ENCODE results near the gene RAB18. TPM values are rescaled to one million over a fixed set of nuclear protein-coding genes. Genes with fewer than 3 reads are reported as not detected.

Gene RAB18
- total RNA-seq, 2 donors from 2014 or later: 35.5 to 51.2 TPM

DNA sequence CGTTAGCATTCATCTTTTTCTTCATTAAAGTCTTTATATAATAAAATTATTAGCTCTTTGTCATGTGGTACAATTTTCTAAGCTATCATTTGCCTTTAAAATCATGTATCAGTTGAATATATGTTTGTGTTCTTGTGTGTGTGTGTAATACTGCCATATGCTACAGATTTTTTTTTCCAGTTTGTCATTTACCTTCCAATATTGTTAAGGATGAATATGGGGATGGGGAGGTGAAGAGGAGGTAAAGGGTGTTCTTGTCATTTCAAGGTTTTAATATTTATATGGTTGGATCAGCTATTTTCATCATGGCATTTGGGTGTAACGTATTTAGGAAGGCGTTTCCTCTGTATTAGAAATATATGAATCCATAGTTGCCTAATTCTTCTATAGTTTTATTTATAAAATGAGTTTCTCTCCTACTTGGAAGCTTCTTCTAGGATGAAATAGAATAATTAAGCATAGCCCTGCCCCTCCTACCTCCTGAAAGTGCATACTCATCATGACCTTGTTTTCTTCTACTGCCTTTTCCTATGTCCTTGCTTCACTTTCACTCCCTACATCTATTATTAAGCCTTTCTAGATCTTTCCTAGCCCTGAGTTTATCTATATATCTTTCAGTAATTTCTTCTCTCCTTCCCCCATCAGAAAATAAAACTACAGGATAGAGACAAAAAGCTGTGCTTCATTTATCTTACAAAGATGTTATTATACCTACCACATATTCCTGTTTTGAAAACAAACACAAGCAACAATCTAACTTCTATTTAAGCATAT, 25.1 kb downstream of the RAB18 start:
- TF ChIP-seq, protein P1, sequence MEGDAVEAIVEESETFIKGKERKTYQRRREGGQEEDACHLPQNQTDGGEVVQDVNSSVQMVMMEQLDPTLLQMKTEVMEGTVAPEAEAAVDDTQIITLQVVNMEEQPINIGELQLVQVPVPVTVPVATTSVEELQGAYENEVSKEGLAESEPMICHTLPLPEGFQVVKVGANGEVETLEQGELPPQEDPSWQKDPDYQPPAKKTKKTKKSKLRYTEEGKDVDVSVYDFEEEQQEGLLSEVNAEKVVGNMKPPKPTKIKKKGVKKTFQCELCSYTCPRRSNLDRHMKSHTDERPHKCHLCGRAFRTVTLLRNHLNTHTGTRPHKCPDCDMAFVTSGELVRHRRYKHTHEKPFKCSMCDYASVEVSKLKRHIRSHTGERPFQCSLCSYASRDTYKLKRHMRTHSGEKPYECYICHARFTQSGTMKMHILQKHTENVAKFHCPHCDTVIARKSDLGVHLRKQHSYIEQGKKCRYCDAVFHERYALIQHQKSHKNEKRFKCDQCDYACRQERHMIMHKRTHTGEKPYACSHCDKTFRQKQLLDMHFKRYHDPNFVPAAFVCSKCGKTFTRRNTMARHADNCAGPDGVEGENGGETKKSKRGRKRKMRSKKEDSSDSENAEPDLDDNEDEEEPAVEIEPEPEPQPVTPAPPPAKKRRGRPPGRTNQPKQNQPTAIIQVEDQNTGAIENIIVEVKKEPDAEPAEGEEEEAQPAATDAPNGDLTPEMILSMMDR (IDR thresholded peaks at IDR 0.05): no peak
- DNase-seq (ENCODE audit: low spot score) (no peak), ATAC-seq (ENCODE audit: insufficient number of reproducible peaks, low FRiP score, low read depth) (no peak)
- Histone ChIP-seq H3K27ac (no peak overlapping the region), H3K9me3 (no peaks in the 10 kb centered on the region), H3K4me1 (ENCODE audit: control insufficient read depth in 1 of 2, low read depth in 2 of 2) (peaks cover 23 to 44% of the 10 kb centered on the region in 2 donors), H3K36me3 (peaks cover 1% of the 10 kb centered on the region), H3K4me3 (no peak overlapping the region), H3K27me3 (replicated peaks; ENCODE audit: insufficient read depth) (no peaks in the 10 kb centered on the region)

DNA sequence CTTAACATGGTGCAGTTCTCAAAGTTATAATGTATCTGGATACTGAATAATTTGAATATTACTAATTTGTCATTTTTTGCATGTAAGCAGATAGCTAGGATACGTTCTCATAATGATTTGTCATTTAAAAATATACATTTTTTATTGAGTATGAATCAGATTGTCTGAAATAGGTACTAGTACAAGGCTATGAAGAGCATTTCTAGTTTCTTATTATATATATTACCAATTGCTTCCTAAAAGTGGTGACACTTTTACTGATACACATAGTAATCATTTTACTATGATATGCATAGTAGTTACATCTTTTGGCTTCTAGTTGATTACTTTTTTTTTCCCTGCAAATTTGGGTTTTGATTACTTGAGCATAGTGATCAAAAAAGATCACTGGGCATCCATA, 26.4 kb downstream of the RAB18 start:
- Histone ChIP-seq H3K36me3 (peaks cover 8% of the 10 kb centered on the region), H3K27ac (no peak overlapping the region), H3K4me3 (no peak overlapping the region), H3K9me3 (no peaks in the 10 kb centered on the region), H3K27me3 (replicated peaks; ENCODE audit: insufficient read depth) (no peaks in the 10 kb centered on the region), H3K4me1 (ENCODE audit: control insufficient read depth in 1 of 2, low read depth in 2 of 2) (peaks cover 23 to 32% of the 10 kb centered on the region in 2 donors)
- TF ChIP-seq, protein P1 (IDR thresholded peaks at IDR 0.05): no peak
- no peak for ATAC-seq (ENCODE audit: insufficient number of reproducible peaks, low FRiP score, low read depth)
- DNase-seq (ENCODE audit: low spot score): no peak

DNA sequence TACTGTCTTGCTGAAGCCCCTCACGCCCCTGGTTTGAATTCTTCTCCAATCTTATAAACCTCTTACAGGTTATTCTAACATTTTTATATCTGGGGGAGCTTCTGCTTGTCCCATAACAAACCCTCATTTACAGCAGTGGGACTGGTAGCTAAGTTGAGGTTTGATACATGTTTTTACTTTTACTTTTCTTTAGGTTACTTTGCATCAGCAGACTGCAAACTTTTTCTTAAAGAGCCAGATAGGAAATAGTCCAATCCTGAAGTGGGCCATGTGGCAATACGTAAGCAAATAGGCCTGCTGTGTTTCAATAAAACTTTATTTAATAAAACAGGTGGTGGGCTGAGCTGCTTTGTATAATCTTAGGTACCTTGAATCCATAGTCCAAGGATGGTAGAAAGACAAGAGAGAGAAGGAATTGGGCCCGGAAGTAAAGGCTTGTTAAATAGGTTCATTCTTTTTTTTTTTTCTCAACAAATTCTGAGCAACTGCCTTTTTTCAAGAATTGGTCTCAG, 27.3 kb downstream of the RAB18 start:
- DNase-seq (ENCODE audit: low spot score) (no peak), ATAC-seq (ENCODE audit: insufficient number of reproducible peaks, low FRiP score, low read depth) (no peak)
- TF ChIP-seq, protein P1 (IDR thresholded peaks at IDR 0.05): no peak
- no peaks in the 10 kb centered on the region for H3K27me3 ChIP-seq (replicated peaks; ENCODE audit: insufficient read depth)
- peaks cover 16 to 24% of the 10 kb centered on the region in 2 donors for H3K4me1 ChIP-seq (ENCODE audit: control insufficient read depth in 1 of 2, low read depth in 2 of 2)
- H3K9me3 ChIP-seq: no peaks in the 10 kb centered on the region
- H3K36me3 ChIP-seq: peaks cover 8% of the 10 kb centered on the region
- H3K27ac ChIP-seq: no peak overlapping the region
- no peak overlapping the region for H3K4me3 ChIP-seq

DNA sequence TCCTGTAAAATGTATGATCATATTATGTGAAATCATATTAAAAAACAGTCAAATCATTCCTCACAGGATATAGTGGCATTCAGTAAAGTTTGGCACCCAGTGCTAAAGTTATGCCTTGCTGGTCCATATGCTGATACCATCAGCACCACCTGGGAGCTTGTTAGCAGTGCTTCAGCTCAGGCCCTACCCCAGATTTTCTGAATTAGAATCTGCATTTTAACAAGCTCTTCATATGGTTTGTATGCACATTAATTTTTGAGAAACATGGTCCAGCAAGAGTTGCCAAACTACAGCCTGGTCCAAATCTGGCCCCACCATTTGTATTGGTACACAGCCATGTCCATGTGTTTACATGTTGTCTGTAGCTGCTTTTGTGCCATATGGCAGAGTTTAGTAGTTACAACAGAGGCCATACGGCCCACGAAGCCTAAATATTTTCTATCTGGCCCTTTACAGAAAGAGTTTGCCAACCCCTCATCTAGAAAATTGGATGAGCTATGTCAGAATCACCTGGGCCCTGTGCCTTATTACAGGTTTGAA, 30.1 kb downstream of the RAB18 start:
- H3K27me3 ChIP-seq (replicated peaks; ENCODE audit: insufficient read depth): no peaks in the 10 kb centered on the region
- peaks cover 5 to 21% of the 10 kb centered on the region in 2 donors for H3K4me1 ChIP-seq (ENCODE audit: control insufficient read depth in 1 of 2, low read depth in 2 of 2)
- DNase-seq (ENCODE audit: low spot score) (no peak), ATAC-seq (ENCODE audit: insufficient number of reproducible peaks, low FRiP score, low read depth) (no peak)
- no peaks in the 10 kb centered on the region for H3K9me3 ChIP-seq
- no peak overlapping the region for H3K4me3 ChIP-seq
- peaks cover 13% of the 10 kb centered on the region for H3K36me3 ChIP-seq
- H3K27ac ChIP-seq: no peak overlapping the region
- TF ChIP-seq, protein P1 (IDR thresholded peaks at IDR 0.05): no peak

DNA sequence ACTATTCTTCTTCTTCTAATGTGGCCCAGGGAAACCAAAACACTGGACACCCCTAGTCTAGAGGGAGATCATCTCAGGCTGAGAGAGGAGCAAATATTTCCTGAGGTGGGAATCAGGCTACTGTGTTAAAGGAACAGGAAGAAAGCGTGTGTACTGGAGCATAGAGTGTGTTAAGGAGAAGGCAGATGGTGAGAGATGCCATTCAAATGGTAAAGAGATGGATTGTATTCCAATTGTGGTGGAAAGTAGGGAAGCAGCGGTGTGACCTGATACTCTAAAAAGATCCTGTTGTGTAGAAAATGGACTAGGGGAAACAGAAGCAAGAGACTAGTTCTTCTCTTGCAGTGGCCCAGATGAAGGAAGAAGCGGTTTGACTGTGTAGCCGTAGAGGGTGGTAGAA, 31.2 kb downstream of the RAB18 start:
- no peaks in the 10 kb centered on the region for H3K27me3 ChIP-seq (replicated peaks; ENCODE audit: insufficient read depth)
- TF ChIP-seq, protein P1 (IDR thresholded peaks at IDR 0.05): no peak
- no peak overlapping the region for H3K27ac ChIP-seq
- H3K4me3 ChIP-seq: no peak overlapping the region
- DNase-seq (ENCODE audit: low spot score) (no peak), ATAC-seq (ENCODE audit: insufficient number of reproducible peaks, low FRiP score, low read depth) (no peak)
- peaks cover 13% of the 10 kb centered on the region for H3K36me3 ChIP-seq
- H3K4me1 ChIP-seq (ENCODE audit: control insufficient read depth in 1 of 2, low read depth in 2 of 2): peaks cover 0 to 10% of the 10 kb centered on the region in 2 donors
- no peaks in the 10 kb centered on the region for H3K9me3 ChIP-seq
